Measurements from ENCODE around the gene GYPA.
"Not testable (repeated sequence)": the region's sequence is repeated elsewhere in the genome, so short reads cannot be mapped to it uniquely, and the experiment has no call there.

The GYPA gene

DNA sequence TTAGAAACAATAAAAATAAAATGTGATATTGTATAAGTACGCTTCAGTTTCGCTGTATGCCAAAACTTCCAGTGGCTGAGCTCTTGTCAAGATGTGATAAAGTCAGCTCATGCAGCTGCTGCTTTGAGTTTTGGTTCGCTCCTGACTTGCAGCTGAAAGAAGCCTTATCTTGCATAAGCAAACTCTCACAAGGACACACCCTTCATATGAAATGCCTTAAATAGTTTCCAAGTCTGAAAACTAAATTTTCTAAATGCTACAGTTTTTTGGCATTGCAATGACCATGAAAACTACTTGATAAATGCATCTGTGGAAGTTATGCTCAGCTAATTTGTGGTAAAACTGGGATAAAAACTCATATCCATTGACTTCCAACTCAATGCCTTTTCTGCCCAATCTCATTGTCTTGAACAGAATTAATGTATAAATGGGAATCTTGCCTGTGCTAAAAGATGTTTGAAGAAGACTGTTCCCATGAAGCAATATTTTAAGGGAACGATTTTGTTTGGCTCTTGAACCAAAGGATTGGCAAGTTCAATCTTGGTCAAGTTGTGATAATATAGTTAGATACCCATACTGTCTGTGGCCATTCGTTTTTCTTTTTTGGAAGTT lies 11.7 kb downstream of the GYPA start:
- not testable (repeated sequence) for DNase-seq (ENCODE audit: low spot score)

DNA sequence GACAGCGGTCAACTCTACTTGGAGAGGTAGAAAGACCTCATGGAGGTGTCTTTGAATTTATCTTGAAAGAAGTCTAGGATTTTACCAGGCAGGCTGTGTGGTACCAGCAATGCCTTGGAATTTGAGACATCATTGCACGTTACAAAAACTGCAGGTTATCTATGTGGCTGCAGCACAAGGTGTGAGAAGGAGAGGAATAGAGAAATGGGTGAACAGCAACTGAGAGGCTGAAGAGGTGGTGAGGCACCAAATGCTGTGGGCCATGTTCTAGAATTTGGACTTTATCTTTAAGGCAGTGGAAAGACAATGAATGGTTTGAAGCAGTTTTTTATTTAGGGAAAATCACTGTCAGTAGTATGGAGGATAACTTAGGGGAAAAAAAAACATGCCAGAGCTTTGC lies 15.4 kb downstream of the GYPA start:
- DNase-seq (ENCODE audit: low spot score) = not testable (repeated sequence)

DNA sequence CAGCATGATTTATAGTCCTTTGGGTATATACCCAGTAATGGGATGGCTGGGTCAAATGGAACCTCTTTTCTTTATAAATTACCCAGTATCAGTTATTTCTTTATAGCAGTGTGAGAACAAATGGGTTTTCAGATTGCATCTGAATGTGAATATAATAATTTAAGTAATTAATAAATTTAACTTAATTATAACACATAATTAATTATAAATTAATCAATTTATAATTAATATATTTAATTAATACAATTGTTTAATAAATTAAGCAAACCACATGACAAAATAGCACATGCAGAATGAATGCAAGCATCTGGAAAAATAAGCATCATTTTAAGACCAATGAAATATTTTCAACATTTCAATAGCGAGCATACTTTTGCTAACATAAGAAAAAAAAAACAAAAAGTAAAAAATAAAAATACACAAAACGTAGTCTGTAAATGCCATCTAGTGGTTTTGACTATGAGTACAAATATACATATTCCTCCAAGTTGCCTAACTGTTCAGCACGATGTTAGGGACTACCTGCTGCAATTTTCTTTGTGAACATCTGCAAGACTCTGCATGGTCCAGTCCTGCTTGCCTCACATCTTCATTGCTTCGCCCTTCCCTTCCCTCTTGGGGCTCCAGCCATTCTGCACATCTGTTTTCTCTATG lies 16.4 kb downstream of the GYPA start:
- not testable (repeated sequence) for DNase-seq (ENCODE audit: low spot score)

DNA sequence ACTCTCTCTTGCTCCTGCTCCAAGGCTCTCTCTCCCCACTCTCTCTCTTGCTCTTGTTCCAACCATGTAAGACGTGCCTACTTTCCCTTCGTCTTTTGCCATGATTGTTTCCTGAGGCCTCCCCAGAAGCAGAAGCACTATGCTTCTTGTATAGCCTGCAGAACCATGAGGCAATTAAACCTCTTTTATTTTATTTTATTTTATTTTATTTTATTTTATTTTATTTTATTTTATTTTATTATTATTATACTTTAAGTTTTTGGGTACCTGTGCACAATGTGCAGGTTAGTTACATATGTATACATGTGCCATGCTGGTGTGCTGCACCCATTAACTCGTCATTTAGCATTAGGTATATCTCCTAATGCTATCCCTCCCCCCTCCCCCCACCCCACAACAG lies 17.2 kb downstream of the GYPA start:
- not testable (repeated sequence) for DNase-seq (ENCODE audit: low spot score)

DNA sequence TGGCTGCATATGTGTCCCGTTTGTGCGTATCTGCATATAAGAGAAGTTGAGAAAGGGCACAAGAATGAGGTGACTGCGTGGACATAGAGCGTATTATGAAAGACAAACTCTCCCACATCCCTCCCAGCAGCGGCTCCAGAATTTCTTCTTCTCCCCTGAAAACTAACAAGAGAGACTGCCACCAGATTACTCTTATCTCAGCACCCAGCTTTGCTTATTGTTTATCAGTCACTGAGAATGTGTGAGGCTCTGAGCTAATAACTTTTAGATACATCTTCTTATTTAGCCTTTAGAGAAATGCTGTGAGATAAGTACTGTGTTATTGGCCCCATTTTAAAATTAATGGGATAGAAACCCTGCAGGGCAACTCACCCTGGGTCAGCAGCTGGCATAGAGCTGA lies 20.8 kb downstream of the GYPA start:
- DNase-seq (ENCODE audit: low spot score) = not testable (repeated sequence)

DNA sequence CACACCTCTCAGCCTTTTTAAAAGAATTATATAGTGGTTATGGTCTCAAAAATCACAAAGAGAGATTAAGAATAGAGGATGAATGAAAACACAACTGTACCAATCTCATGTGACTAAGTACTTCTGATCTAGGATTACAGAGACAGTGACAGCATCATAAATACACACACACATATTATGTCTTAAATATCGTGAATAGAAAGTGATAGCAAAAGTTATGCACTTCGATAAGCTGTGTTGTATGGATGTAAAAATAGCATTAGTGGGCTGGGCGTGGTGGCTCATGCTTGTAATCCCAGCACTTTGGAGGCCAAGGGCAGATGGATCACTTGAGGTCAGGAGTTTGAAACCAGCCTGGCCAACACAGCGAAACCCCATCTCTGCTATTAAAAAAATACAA lies 25.0 kb downstream of the GYPA start:
- no peak for DNase-seq (ENCODE audit: low spot score)

DNA sequence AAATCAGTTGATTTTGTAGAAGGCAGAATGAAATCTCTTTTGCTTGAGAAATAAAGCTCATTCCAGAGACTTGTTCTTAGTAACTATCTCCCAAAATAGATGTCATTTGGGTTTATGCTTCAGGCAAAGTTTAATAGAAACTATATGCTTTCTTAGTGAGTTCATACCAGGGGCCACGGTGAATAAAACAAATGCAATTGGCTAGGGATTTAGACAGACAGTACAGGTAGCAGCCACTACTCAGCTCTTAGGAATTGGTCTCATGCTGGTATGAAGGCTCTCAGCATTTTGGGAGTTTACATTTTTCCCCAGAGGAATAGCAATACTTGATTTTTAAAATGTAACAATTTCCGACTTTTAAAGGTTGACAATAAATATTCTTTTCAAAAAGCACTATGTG lies 27.0 kb downstream of the GYPA start:
- DNase-seq (ENCODE audit: low spot score) = no peak

DNA sequence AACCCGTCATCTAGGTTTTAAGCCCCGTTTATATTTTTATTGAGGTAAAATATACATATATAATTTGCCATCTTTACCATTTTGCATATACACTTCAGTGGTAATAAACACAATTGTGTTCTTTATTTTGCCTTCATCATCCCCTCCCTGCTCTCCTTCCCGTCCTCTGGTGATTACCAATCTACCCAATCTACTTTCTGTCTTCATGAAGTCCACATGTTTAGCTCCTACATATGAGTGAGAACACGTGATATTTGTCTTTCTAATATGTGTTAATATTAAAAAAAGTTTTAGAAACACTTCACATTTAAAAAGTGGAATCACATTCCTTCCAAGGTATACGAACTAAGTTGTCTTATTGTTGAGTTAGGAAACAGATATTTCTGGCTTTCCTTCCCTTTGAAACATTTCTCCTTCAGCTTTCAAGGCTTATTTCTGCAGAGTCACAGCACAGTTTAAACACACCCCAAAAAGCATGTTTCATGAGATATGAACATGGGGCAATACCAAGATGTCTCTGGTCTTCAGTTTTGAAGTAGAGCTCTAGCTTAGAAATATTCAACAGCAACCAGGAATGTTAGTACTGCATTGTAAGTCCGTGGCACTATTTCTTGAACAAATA lies 35.9 kb downstream of the GYPA start:
- DNase-seq (ENCODE audit: low spot score) = no peak

DNA sequence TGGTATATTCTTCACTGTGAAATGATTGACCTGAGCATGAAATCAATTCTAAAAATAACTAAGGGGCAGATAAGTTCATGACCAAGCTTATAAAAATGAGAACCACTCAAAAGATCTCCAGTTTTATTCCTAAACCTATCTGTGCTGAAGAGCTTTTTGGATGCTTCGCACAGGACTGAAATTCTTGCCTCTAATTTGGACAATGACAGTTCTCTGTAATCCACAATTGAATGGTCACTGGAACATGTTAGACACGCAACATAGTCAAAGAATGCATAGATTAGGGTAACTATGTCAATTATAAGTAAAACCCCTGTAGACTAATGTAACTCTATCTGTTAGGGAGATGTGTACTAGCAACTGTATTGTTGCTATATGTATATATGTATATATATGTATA lies 42.7 kb downstream of the GYPA start:
- not testable (repeated sequence) for DNase-seq (ENCODE audit: low spot score)

DNA sequence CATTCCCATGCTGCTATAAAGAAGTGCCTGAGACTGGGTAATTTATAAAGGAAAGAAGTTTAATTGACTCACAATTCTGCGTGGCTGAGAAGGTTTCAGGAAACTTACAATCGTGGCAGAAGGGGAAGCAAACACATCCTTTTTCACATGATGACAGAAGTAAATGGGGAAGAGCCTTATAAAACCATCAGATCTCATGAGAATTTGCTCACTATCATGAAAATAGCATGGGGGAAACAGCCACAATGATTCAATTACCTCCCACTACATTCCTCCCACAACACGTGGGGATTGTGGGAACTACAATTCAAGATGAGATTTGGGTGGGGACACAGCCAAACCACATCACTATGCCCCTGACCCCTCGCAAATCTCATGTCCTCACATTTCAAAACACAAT lies 46.5 kb downstream of the GYPA start:
- not testable (repeated sequence) for DNase-seq (ENCODE audit: low spot score)

DNA sequence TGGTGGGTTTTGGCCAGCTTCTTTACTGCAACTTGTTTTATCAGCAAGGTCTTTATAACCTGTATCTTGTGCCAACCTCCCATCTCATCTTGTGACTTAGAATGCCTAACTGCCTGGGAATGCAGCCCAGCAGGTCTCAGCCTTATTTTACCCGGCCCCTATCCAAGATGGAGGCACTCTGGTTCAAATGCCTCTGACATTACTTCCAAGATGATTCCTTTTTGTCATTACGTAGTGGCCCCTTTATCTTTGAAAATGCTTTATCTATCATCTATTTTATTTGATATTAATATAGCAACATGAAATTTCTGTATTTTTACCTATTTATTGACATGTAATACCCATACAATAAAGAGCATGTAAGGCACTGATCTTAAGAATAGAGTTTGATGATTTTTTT lies 49.3 kb downstream of the GYPA start:
- DNase-seq (ENCODE audit: low spot score) = not testable (repeated sequence)

DNA sequence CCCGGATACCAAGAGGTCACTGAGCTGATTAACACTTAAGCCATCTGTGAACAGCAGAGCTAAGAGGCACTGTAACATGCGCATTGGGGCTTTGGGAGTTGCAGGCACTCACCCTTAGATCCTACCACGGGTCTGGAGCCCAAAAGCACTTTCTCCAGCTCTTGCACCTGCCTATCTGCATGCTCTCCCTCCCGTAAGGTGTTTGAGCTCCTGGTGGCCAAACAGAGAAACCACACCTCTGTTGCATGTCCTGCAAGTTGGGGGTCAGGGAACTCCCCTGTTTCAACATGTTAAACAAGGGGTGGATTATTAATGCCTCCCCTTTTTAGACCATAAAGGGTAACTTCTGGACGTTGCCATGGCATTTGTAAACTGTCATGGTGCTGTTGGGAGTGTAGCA lies 49.8 kb downstream of the GYPA start:
- no peak for DNase-seq (ENCODE audit: low spot score)

DNA sequence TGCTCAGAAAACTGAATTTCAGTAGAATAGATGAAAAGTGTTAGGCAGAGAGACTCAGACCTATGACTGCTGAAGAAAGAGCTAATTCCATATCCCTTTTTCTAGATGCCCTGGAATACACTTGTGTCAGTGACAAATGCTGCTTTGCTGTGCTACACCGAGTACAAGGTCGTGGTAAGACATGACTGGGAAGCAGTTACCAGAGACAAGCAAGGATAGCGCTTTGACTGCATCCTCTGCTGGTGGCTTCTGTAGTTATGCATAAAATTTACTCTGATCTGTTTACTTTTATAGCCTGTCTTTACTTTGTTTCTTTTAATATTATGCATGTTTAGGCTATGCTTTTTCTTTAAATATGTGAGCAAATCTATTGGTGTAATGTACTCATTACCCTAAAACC lies 58.5 kb downstream of the GYPA start:
- not testable (repeated sequence) for DNase-seq (ENCODE audit: low spot score)

DNA sequence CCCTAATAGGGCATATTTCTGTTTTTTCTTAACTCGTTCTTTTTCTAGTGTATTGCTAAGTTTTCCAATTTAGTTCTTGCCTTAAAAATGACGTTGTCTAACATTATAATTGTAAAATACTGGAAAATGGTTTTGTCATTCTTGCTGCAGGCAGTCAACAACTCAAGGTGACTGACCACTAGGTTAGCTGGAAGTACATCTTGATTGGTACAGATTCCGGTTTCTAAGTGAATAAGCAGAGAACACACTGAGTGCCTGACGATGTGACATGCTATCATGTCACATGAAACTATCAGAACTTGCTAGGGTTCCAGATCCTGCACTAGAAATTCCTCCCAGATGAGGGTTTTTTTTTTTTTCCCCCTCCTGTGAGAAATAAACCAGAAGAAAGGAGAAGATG lies 60.4 kb downstream of the GYPA start:
- DNase-seq (ENCODE audit: low spot score) = not testable (repeated sequence)

DNA sequence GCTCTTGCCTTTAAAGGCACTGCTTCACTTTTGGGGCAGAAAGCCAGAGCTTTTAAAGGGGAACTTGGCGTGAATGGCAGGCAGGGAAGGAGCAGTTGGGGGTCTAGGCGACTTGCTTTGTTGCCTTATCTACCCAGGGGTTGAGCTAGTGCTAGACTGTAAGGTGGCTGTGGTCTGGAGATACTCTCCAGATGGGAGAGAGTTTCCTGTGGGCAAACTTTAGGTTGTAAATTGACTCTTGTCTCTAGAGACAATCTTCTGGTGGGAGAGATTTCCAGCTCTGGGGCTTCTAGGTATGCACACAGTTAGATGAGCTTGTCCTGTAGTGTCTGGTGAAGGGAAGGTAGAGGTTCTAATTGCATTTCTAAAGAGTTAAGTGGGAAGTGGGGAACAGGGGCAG lies 61.8 kb downstream of the GYPA start:
- not testable (repeated sequence) for DNase-seq (ENCODE audit: low spot score)

DNA sequence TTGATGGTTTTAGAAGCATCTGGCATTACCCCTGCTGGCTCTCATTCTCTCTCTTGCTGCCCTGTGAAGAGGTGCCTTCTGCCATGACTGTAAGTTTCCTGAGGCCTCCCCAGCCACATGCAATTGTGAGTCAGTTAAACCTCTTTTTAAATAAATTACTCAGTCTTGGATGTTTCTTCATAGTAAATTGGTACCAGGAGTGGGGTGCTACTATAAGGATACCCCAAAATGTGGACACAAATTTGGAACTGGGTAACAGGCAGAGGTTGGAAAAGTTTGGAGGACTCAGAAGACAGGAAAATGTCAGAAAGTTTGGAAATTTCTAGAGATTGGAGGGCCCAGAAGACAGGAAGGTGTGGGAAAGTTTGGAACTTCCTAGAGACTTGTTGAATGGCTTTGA lies 79.0 kb downstream of the GYPA start:
- not testable (repeated sequence) for DNase-seq (ENCODE audit: low spot score)

DNA sequence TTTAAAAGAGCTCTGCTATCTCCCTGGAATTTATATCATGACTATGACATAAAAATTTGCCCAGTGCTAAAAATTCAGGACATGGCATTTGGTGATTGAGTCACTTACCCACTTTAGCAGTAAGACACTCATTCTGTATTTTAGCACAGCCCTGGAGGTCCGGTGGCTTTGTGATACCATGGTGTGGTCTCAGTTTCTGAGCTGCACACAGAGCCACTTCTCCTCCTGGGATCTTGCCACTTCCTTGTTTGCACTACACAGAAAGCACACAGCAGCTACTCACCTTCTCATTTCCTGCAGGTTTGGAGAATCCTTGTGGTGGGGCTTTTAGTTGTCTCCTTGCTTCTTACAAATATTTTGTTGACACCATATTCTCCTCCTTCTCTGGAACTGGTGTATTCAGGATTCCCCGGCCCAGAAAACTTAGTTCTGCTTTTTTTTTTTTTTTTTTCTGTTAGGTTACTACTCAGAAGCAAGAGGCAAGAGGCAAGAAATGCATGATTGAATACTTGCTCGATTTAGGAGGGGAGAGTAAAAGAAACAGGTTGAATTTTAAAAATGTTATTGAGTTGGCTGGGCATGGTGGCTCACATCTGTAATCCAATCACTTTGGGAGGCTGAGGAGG lies 80.2 kb downstream of the GYPA start:
- DNase-seq (ENCODE audit: low spot score) = not testable (repeated sequence)
